Upper lobe of left lung (tissue), 6 donors: ENCODE measurements around the gene TP53BP1. TPM values are rescaled to one million over a fixed set of nuclear protein-coding genes. Genes with fewer than 3 reads are reported as not detected.
A peak's percentile ranks its signal among the peaks of the same experiment; 100 is the strongest.

Source experiments
- ATAC-seq, 2 donors: fragments of 200-7000 bp; cut with Tn5 transposase; one replicate each; pipeline ENCODE4 v1.9.1; 2022; ENCODE audit warnings: mild to moderate bottlenecking in 2 of 2, moderate library complexity in 2 of 2; ENCODE audit not compliant: low FRiP score in 2 of 2
- DNase-seq, 2 donors: peaks; one replicate each; pipeline ENCODE4 v3.0.0-alpha.2; 2019 to 2020
- H3K27ac ChIP-seq, 4 donors: fragments of 200-600 bp; sonication (generic); one replicate each; pipeline ENCODE4 v1.5.1; 2016 to 2019
- H3K27me3 ChIP-seq, 4 donors: fragments of 200-600 bp; sonication (generic); one replicate each; pipeline ENCODE4 v1.5.1; 2017 to 2019
- H3K36me3 ChIP-seq, 4 donors: fragments of 200-600 bp; sonication (generic); one replicate each; pipeline ENCODE4 v1.5.1; 2016 to 2019
- H3K4me1 ChIP-seq, 4 donors: fragments of 200-600 bp; sonication (generic); one replicate each; pipeline ENCODE4 v1.5.1; 2018 to 2019
- H3K4me3 ChIP-seq, 4 donors: fragments of 200-600 bp; sonication (generic); one replicate each; pipeline ENCODE4 v1.5.1; 2017 to 2019; ENCODE audit warnings: mild to moderate bottlenecking in 2 of 4, moderate library complexity in 1 of 4
- H3K9me3 ChIP-seq, 4 donors: fragments of 200-600 bp; sonication (generic); one replicate each; pipeline ENCODE4 v1.5.1; 2018 to 2019
- CTCF ChIP-seq, 6 experiments: fragments of 450-650 bp in 4 of 6; fragments of 200-600 bp in 2 of 6; sonication (generic) in 2 of 6; IDR thresholded peaks; one replicate each; pipeline ENCODE4 v1.5.1; 2016 to 2019; ENCODE audit warnings: antibody characterized with exemption in 6 of 6
- EP300 ChIP-seq, 4 donors: sonication (generic); formaldehyde crosslinking; IDR thresholded peaks; one replicate each; pipeline ENCODE4 v1.5.1; 2017; ENCODE audit warnings: antibody characterized with exemption in 4 of 4, control low read depth in 2 of 4
- POLR2A ChIP-seq, 4 donors: fragments of 450-650 bp; IDR thresholded peaks; one replicate each; pipeline ENCODE4 v1.5.1; 2016 to 2017; ENCODE audit warnings: antibody characterized with exemption in 4 of 4, mild to moderate bottlenecking in 2 of 4
- POLR2AphosphoS5 ChIP-seq, 2 donors: sonication (generic); formaldehyde crosslinking; IDR thresholded peaks; one replicate each; pipeline ENCODE4 v1.5.1; 2017; ENCODE audit warnings: antibody characterized with exemption in 2 of 2
- WGBS, 2 donors: methylation state at CpG; one replicate each; pipeline ENCODE4 v1.1.5; 2017 to 2018; 5-methylcytosine and 5-hydroxymethylcytosine counted together
- total RNA-seq, 6 donors: library from RNA; depleted of rRNA in 4 of 6; stranded (reverse); fragments of >200 nt in 4 of 6; gene quantifications; one replicate each; pipeline versions ENCODE4 v1.1.0 to v1.2.1, GENCODE V29; 2016 to 2021
- donor health status: DM: no; HTN: no; CAD: no; lungs with moderate emphysema.
- donor health status: DM: no; HTN: yes; CAD: no; lungs with severe emphysema.

The TP53BP1 gene
- total RNA-seq, 6 donors from 2014 or later: 19.3 to 122 (median 28.7) TPM

- peaks cover 0 to 42% (median 2%) of the 10 kb centered on the region in 4 donors for H3K36me3 ChIP-seq
- no peak for TF ChIP-seq POLR2A (IDR thresholded peaks at IDR 0.05)
- no peak for TF ChIP-seq CTCF (IDR thresholded peaks at IDR 0.05)
- no peak for TF ChIP-seq POLR2AphosphoS5 (IDR thresholded peaks at IDR 0.05)
- TF ChIP-seq EP300 (IDR thresholded peaks at IDR 0.05): no peak
- DNase-seq (no peak), ATAC-seq (peak in 1 of 2 donors; percentile 40)
- WGBS, 2 donors: 65 to 100% methylated on average over 1 of the region's 1 CpG
- no peak overlapping the region for H3K27ac ChIP-seq
- no peaks in the 10 kb centered on the region for H3K9me3 ChIP-seq
- no peaks in the 10 kb centered on the region for H3K4me1 ChIP-seq
- no peaks in the 10 kb centered on the region for H3K27me3 ChIP-seq
- H3K4me3 ChIP-seq: no peak overlapping the region
Measured at GRCh38 chr15:43463507-43463906, 29.4 kb downstream of the TP53BP1 start.

- TF ChIP-seq POLR2AphosphoS5 (IDR thresholded peaks at IDR 0.05) (no peak), CTCF (IDR thresholded peaks at IDR 0.05) (no peak), EP300 (IDR thresholded peaks at IDR 0.05) (no peak), POLR2A (IDR thresholded peaks at IDR 0.05) (no peak)
- no peak overlapping the region for H3K27ac ChIP-seq
- ATAC-seq (no peak), DNase-seq (no peak)
- H3K4me1 ChIP-seq: no peaks in the 10 kb centered on the region
- H3K9me3 ChIP-seq: no peaks in the 10 kb centered on the region
- H3K36me3 ChIP-seq: peaks cover 0 to 26% (median 14%) of the 10 kb centered on the region in 4 donors
- no peak overlapping the region for H3K4me3 ChIP-seq
- 92% methylated on average over 1 of the region's 1 CpG for WGBS, 2 donors
- no peaks in the 10 kb centered on the region for H3K27me3 ChIP-seq
Measured at GRCh38 chr15:43449981-43450380, 43.0 kb downstream of the TP53BP1 start.

GRCh38 chr15:43446344-43446743 is 46.6 kb downstream of the TP53BP1 start:
- peaks cover 0 to 20% (median 7%) of the 10 kb centered on the region in 4 donors for H3K36me3 ChIP-seq
- no peak for ATAC-seq
- H3K27ac ChIP-seq: no peak overlapping the region
- no peak overlapping the region for H3K4me3 ChIP-seq
- 81 to 92% methylated on average over 2 of the region's 2 CpGs for WGBS, 2 donors
- H3K4me1 ChIP-seq: no peaks in the 10 kb centered on the region
- no peaks in the 10 kb centered on the region for H3K9me3 ChIP-seq
- no peaks in the 10 kb centered on the region for H3K27me3 ChIP-seq
- TF ChIP-seq POLR2A (IDR thresholded peaks at IDR 0.05) (no peak), EP300 (IDR thresholded peaks at IDR 0.05) (no peak), CTCF (IDR thresholded peaks at IDR 0.05) (no peak), POLR2AphosphoS5 (IDR thresholded peaks at IDR 0.05) (no peak)
- DNase-seq: no peak

- H3K4me3 ChIP-seq: no peak overlapping the region
- ATAC-seq (no peak), DNase-seq (no peak)
- peak overlapping the region in 1 of 4 donors; percentile 7 for H3K27ac ChIP-seq
- no peak for TF ChIP-seq EP300 (IDR thresholded peaks at IDR 0.05)
- TF ChIP-seq POLR2AphosphoS5 (IDR thresholded peaks at IDR 0.05): no peak
- TF ChIP-seq CTCF (IDR thresholded peaks at IDR 0.05): no peak
- TF ChIP-seq POLR2A (IDR thresholded peaks at IDR 0.05): no peak
- peaks cover 0 to 2% (median 0%) of the 10 kb centered on the region in 4 donors for H3K4me1 ChIP-seq
- peaks cover 3 to 35% (median 13%) of the 10 kb centered on the region in 4 donors for H3K36me3 ChIP-seq
- H3K27me3 ChIP-seq: no peaks in the 10 kb centered on the region
- no peaks in the 10 kb centered on the region for H3K9me3 ChIP-seq
Measured at GRCh38 chr15:43441316-43441715, 51.6 kb downstream of the TP53BP1 start.

GRCh38 chr15:43440721-43441281 is 52.2 kb downstream of the TP53BP1 start:
- Histone ChIP-seq H3K4me3 (no peak overlapping the region), H3K36me3 (peaks cover 3 to 37% (median 11%) of the 10 kb centered on the region in 4 donors), H3K4me1 (peaks cover 0 to 2% (median 0%) of the 10 kb centered on the region in 4 donors), H3K9me3 (no peaks in the 10 kb centered on the region), H3K27me3 (no peaks in the 10 kb centered on the region), H3K27ac (peak overlapping the region in 3 of 4 donors; percentile 18 to 59 (median 28))
- WGBS, 2 donors: 34 to 36% methylated on average over 4 of the region's 4 CpGs
- peak in 1 of 2 donors; percentile 29 for DNase-seq
- no peak for TF ChIP-seq POLR2A (IDR thresholded peaks at IDR 0.05)
- TF ChIP-seq CTCF (IDR thresholded peaks at IDR 0.05): peak; percentile 15 to 76 (median 58)
- TF ChIP-seq POLR2AphosphoS5 (IDR thresholded peaks at IDR 0.05): peak in 1 of 2 donors; percentile 55
- peak in 1 of 4 donors; percentile 30 for TF ChIP-seq EP300 (IDR thresholded peaks at IDR 0.05)
- ATAC-seq: peak in 1 of 2 donors; percentile 95
